RCC 7860 (cell line): Measurements from ENCODE around the gene C16orf86.
"Not testable (repeated sequence)": the region's sequence is repeated elsewhere in the genome, so short reads cannot be mapped to it uniquely, and the experiment has no call there.

Experiments used
- DNase-seq: peaks from one replicate; pipeline ENCODE4 v3.0.0-alpha.2; 2015; ENCODE audit warnings: low spot score
- FAIRE-seq: peaks from 2 replicates; lab custom pipeline; 2012; peaks lifted over from hg19 to GRCh38; lab: Jason Lieb, UNC

C16orf86 gene

DNA sequence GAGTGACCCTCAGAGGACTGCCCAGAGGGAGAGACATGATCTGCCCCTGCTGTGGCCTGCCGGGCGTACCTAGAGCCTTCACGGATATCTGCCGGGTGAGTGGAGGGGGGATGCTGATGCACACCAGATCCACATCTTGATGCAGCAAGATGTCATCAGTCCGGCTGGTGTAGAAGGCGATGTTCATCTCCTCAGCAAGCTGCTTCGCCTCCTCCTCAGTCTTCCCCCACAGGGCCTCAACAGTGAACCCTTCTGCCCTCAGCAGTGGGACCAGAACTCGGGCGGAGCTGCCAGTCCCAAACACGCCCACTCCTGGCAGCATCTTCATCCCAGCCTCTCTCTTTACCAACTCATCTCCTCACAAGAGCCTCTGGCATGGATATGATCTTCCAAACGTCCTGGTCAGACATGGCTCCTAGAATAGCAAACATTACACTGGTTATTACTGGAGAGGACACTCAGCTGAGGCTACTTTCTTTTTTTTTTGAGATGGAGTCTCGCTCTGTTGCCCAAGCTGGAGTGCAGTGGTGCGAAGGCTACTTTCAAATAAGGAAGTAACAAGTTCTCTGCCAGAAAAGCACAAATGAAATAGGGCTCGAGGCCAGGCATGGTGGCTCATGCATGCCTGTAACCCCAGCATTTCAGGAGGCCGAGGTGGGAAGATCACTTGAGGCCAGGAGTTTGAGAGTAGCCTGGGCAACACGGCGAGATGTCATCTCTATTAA lies 18.9 kb downstream of the C16orf86 start:
- FAIRE-seq, result no peak
- DNase-seq, result no peak

DNA sequence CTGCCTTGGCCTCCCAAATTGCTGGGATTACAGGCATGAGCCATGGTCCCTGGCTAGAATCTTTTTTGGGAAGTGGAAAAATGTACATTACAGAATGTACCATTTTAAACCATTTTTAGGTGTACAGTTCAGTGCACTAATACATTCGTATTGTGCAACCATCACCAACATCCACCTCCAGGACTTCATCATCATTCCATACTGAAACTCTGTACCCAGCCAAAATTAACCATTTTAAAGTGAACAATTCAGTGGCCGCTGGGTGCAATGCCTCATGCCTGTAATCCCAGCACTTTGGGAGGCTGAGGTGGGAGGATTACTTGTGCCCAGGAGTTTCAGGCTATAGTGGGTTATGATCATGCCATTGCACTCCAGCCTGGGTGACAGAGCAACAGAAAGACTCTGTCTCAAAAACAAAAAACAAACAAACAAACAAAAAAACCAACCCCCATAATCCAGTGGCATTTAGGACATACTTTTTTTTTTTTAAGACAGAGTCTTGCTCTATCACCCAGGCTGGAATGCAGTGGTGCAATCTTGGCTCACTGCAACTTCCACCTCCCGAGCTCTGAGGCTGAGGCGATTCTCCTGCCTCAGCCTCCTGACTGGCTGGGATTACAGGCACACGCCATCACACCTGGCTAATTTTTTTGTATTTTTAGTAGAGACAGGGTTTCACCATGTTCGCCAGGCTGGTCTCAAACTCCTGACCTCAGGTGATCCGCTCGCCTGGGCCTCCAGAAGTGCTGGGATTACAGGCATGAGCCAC lies 27.1 kb downstream of the C16orf86 start:
- FAIRE-seq, DNase-seq: not testable (repeated sequence)

DNA sequence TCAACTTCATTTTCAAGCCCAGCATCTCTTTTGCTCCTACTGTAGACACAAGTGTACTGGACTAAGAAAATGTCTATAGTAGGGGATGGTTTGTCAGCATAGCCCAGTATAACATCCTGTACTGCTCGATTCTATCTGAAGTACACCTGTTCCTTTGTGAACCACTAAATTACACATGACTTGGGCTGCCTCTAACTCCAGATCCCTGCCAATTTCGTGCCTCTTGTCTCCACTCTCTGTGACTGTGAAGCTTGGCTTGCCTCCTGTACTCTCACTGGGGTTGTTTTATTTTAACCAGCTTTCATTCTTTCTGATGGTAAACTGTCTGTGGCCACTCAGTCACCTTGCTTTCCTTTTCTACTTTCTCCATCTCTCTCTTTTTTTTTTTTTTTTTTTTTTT lies 28.0 kb downstream of the C16orf86 start:
- DNase-seq (no peak), FAIRE-seq (no peak)

DNA sequence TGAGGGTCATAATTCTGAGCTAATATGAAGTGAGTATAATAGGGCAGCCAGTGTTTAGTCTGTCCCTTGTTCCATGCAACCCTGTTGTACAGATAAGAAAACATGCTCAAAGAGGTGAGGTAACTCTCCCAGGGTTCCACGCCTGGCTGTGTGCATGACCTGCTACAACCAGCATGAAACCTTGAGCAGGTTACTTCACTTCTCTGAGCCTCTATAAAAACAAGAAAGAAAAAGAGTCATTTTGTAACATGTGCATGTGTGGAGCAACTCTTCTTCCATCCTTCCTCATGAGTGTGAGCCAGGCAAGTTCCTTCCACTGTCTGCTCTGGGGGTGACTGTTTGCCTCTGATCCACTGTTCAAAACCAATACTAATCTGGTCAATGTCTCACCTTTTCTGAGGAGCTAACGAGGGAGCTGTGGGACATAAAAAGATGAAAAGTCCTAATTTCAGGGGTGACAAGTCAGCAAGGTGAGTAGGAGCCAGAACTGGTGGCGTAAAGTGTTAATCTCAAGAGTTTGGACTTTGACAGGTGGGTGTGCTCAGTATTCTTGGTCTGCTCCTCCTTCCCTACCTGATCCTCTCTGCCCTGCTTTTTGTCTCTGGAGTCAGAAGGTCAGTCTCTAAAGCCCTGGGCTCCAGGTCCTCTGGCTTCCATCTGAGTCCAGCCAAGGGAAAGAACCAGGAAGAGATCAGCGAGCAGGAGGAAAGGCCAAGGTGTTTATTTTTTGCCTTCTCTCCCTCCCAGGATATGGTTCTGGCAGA lies 31.0 kb downstream of the C16orf86 start:
- no peak for DNase-seq
- FAIRE-seq, result no peak

DNA sequence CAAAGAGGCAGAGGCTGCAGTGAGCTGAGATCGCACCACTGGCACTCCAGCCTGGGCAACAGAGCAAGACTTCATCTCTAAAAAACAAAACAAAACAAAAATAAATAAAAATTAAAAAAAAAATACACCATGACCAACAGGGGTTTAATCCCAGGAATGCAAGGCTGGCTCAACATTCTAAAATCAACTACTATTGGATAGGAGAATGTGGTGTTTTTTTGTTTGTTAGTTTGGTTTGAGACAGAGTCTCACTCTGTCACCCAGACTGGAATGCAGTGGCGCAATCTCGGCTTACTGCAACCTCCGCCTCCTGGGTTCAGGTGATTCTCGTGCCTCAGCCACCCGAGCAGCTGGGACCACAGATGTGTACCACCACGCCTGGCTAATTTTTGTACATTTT lies 32.7 kb downstream of the C16orf86 start:
- no peak for DNase-seq
- FAIRE-seq, result no peak

DNA sequence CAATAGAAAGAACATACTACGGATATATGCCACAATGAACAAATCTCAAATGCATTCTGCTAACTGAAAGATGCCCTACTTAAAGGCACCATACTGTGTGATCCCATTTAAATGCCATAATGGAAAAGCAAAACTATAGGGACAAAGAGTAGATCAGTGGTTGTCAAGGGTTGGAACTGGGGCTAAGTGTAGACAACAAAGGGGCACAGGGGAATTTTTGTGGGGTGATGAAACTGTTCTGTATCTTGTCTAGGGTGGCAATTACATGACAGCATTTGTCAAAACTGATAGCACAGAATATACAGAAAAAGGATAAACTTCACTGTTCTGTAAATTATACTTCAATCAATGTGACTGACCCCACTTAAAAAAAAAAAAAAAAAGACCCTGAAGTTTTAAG lies 34.8 kb downstream of the C16orf86 start:
- FAIRE-seq, result no peak

DNA sequence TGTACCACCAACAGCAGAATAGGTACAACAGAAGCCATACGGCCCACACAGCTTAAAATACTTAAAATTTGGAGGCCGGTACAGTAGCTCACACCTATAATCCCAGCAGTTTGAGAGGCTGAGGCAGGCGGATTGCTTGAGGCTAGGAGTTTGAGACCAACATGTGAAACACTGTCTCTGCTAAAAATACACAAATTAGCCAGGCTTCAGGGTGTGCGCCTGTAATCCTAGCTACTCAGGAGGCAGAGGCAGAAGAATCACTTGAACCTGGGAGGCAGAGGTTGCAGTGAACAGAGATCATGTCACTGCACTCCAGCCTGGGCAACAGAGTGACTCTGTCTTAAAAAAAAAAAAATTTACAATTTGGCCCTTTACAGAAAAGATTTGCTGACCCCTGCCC lies 35.5 kb downstream of the C16orf86 start:
- DNase-seq, result no peak
- no peak for FAIRE-seq

More for the DNA sequence above, 34.8 kb downstream of the C16orf86 start:
- DNase-seq, result no peak

DNA sequence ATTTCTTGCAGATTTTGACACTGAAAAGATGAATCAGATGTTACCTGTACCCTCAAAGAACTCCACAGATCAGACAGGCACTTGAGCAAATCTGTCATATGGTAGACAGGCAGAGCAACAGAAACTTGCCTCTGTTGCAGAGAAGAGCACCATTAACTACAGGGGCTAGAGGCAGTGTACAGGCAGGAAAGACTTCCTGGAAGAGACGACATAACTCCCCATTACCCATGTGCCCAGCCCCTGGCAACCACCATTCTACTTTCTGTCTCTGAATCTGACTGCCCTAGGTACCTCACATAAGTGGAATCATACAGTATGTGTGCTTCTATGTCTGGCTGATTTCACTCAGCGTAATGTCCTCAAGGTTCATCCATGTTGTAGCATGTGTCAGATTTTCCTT lies 37.0 kb downstream of the C16orf86 start:
- FAIRE-seq, result no peak
- no peak for DNase-seq

DNA sequence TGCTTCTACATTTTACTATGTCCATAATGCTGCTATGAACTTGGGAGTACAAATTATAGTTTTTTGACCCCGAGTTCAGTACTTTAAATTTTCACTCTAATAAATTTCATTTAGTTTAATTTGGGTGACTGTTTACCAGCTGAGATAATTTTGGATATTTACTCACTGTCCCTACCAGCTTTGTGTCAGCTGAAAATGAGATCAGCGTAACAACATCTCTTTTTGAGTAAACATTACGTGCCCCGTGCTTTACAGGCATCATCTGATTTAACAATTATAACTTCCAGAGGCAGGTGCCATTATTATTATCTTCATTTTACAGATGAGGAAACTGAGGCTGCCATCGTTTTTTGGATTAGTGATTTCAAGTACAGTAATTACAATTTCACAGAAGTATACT lies 37.5 kb downstream of the C16orf86 start:
- no peak for FAIRE-seq
- no peak for DNase-seq

DNA sequence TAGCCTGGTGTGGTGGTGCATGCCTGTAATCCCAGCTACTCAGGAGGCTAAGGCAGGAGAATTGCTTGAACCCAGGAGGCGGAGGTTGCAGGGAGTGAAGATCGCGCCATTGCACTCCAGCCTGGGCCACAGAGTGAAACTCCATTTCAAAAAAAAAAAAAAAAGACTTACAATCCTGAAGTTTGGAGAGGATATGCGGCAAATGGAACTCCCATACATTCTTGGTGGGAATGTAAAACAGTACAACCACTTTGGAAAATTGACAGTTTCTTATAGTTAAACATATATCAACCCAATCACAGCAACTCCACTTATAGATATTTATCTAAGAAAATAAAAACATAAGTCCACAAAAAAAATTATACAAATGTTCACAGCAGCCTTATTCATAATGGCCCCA lies 40.6 kb downstream of the C16orf86 start:
- FAIRE-seq, result no peak
- no peak for DNase-seq

DNA sequence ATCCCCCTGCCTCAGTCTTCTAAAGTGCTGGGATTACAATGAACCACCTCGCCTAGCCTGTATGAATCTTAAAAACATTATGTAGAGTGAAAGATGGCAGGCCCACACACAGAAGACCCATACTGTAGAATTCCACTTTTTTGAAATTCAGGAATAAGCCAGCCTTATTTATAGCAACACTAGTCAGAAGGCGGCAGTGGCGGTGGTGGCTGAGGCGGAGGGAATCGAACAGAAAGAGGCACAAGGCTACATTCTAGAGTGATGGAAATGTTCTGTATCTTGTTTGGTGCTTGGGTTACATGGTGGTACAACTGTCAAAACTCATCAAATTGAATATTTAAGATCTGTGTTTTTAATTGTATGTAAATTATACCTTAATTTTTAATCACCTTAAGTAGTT lies 41.2 kb downstream of the C16orf86 start:
- FAIRE-seq (no peak), DNase-seq (no peak)

DNA sequence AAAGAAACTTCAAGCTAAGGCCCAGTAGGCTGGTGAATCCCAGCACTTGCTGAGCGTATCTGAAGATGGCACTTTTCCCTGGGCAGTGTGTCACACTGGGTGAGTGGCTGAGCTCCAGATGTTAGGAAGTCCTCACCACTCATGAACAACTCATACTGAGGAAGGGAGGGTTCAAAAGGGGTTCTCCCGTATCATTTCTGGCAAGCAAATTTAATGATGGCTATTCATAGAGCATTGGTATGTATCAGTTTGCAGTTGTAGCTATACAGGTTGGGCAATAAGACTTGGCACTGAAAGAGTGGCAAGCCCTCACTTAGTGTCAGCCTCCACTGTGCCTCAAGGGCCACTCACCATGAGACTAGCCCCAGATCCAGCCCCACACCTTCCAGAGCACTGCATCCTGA lies 41.8 kb downstream of the C16orf86 start:
- no peak for DNase-seq

DNA sequence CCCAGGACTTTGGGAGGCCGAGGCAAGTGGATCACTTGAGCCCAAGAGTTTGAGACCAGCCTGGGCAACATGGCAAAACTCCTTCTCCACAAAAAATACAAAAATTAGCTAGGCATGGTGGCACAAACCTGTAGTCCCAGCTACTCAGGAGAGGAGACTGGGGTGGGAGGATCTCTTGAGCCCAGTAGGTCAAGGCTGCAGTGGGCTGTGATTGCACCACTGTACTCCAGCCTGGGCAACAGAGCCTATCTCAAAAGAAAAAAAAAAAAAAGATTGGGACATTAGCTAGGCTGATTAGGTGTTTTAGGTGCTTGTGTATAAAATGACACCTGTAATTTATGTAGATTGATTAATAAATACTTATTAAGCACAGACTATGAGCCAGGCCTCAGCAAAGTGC lies 42.4 kb downstream of the C16orf86 start:
- DNase-seq (no peak), FAIRE-seq (no peak)

More for the DNA sequence above, 41.8 kb downstream of the C16orf86 start:
- FAIRE-seq, result no peak

DNA sequence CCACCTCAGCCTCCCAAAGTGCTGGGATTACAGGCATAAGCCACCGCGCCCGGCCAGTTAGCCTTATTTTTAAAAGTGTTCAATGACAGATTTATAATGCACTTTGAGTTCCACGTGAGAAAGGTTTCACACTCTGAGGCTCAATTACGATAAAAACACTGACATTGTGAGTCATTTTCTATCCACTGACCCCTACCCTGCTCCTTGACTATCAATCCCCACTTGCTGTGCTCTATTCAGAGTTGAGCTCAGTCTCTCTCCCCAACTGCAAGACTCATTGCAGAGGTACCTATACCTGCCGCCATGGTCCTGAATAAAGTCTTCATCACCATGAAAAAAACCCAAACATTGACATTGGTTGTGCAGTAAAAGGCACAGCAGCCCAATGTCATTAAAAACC lies 44.0 kb downstream of the C16orf86 start:
- no peak for FAIRE-seq
- no peak for DNase-seq

DNA sequence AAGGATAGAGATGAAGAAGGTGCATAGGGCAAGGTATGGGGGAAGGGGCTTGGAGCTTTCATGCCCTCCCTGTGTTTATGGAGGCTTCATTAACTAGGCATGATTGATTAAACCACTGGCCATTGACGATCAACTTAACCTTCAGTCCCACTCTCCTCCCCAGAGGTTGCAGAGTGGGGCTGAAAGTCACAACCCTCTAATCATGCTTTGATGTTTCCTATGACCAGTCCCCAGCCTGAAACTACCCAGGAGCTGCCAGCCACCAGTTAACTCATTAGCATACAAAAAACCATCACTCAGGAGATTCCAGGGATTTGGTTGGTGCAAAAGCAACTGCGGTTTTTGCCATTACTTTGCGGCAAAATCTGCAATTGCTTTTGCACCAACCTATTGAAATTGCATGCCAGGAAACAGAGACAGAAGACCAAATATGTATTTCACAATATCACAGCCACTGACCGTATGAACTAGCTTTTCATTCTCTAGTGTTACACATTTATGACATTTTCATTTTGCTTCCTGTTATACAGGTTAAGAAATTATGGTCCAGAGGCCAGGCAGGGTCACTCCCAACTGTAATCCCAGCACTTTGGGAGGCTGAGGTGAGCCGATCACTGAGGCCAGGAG lies 47.1 kb downstream of the C16orf86 start:
- FAIRE-seq (no peak), DNase-seq (no peak)

DNA sequence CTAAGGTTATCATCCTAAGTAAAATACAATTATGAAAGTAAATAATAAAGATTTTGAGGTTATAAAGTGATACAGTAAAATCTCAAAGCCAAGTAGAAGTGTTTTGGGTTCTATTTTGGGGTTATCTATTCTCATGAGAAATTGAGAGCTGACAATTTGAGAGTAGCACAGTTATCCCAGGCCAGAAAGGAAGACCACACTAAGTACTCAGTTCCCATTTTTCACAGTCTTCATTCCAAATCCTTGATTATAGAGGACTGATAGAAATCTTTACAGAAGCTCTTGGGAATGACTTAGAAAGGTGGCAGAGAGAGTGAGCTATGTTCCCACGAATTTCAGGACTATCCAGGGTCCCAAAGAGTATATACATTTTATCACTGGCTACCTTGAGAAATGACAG lies 47.9 kb downstream of the C16orf86 start:
- FAIRE-seq (no peak), DNase-seq (no peak)

DNA sequence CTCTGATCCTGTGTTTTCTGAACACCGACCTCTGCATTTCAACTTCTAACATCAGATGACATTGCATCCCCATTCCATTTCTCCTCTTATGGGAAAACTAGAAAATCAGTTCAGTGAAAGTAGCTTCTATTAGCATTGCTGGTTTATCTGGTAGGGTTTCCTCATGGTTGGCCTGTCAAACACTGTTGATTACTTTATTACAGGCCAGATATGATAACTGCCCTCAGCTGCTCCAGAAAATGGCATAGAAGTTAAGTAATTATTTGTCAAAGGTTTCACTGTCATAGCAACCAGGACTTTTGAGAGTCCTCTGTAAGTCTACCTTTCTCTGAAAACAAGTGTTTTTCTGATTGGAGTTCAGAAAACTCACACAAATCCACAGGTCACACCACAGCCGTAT lies 49.5 kb downstream of the C16orf86 start:
- no peak for DNase-seq
- FAIRE-seq, result no peak
